RWPE1 (cell line): ENCODE measurements around the gene POLR3E.

Experiments
- CTCF ChIA-PET: fragments of 350-600 bp; sonication (Branson Sonifier 250); formaldehyde crosslinking; extraction: SDS; loops from one replicate; lab custom pipeline; 2021; lab: Yijun Ruan, JAX
- POLR2A ChIA-PET: fragments of 400-600 bp; formaldehyde crosslinking; extraction: SDS; loops from one replicate; lab custom pipeline; 2020; ENCODE audit warnings: antibody characterized with exemption; ENCODE audit not compliant: low non-redundant PET; lab: Yijun Ruan, JAX
- DNase-seq: peaks from one replicate; pipeline ENCODE4 v3.0.0; 2012; ENCODE audit warnings: low spot score
- H3K27ac ChIP-seq: fragments of 450-650 bp; 2 replicates; pipeline ENCODE4 v1.5.1; 2017
- CTCF ChIP-seq: fragments of 450-650 bp; conservative IDR thresholded peaks from 2 replicates; pipeline ENCODE4 v1.5.1; 2017; ENCODE audit warnings: low read depth, mild to moderate bottlenecking

The POLR3E gene

GRCh38 chr16:22337045-22337444 is 39.8 kb downstream of the POLR3E start:
- no peak overlapping the region for H3K27ac ChIP-seq
- TF ChIP-seq CTCF, result no peak
- no peak for DNase-seq
- ChIA-PET POLR2A (no interaction called here), CTCF (interaction anchor here (0.7 kb wide), 1 partner anchor 81 kb away, joined by 3 read pairs; no protein-coding TSS in a partner anchor)

GRCh38 chr16:22337849-22338635 is 40.8 kb downstream of the POLR3E start:
- H3K27ac ChIP-seq, result no peak overlapping the region
- CTCF ChIA-PET, result no interaction called here
- DNase-seq, result no peak
- POLR2A ChIA-PET, result no interaction called here
- no peak for TF ChIP-seq CTCF

- DNase-seq, result no peak
- CTCF ChIA-PET, result interaction anchor here (0.7 kb wide), 1 partner anchor 141 kb away, joined by 3 read pairs; no protein-coding TSS in a partner anchor
- no peak for TF ChIP-seq CTCF
Measured at GRCh38 chr16:22340945-22341344, 43.7 kb downstream of the POLR3E start.

GRCh38 chr16:22342082-22342481 is 44.9 kb downstream of the POLR3E start:
- DNase-seq, result no peak
- POLR2A ChIA-PET, result no interaction called here
- no peak for TF ChIP-seq CTCF
- no peak overlapping the region for H3K27ac ChIP-seq
- CTCF ChIA-PET, result interaction anchor here (1.0 kb wide), 1 partner anchor 21 kb away, joined by 4 read pairs; no protein-coding TSS in a partner anchor

More at GRCh38 chr16:22340945-22341344, 43.7 kb downstream of the POLR3E start:
- POLR2A ChIA-PET, result no interaction called here
- no peak overlapping the region for H3K27ac ChIP-seq

GRCh38 chr16:22346483-22346882 is 49.3 kb downstream of the POLR3E start:
- CTCF ChIA-PET, result no interaction called here
- no peak for TF ChIP-seq CTCF
- no peak overlapping the region for H3K27ac ChIP-seq
- no peak for DNase-seq
- POLR2A ChIA-PET, result no interaction called here

GRCh38 chr16:22347100-22347820 is 50.1 kb downstream of the POLR3E start:
- POLR2A ChIA-PET, result no interaction called here
- no peak for DNase-seq
- CTCF ChIA-PET, result interaction anchor here (0.7 kb wide), 1 partner anchor 28 kb away, joined by 3 read pairs; no protein-coding TSS in a partner anchor
- H3K27ac ChIP-seq, result peak overlapping the region; percentile 17; the same call in 1 of the 2 replicates
- no peak for TF ChIP-seq CTCF
